OCI-LY7 (cell line): ENCODE data around the gene PSMA4. TPM values are rescaled to one million over a fixed set of nuclear protein-coding genes. Genes with fewer than 3 reads are reported as not detected.

Experiments
- BruUV-seq: library from RNA; stranded (reverse); fragments of 400-500 nt; replicated peaks from 2 replicates; lab custom pipeline; 2021; lab: Mats Ljungman, UMichigan
- CTCF ChIA-PET: fragments of 300-600 bp; sonication (Branson Sonifier 250); formaldehyde crosslinking; loops from one replicate; lab custom pipeline; 2022; ENCODE audit warnings: antibody characterized with exemption; ENCODE audit not compliant: unreplicated experiment; lab: Charles Lee
- POLR2A ChIA-PET: fragments of 300-600 bp; sonication (Branson Sonifier 250); formaldehyde crosslinking; loops from one replicate; lab custom pipeline; 2022; ENCODE audit warnings: antibody characterized with exemption; lab: Charles Lee
- DNase-seq: peaks from one replicate; pipeline ENCODE4 v3.0.0-alpha.2; 2015; ENCODE audit warnings: low spot score
- H2AFZ ChIP-seq: fragments of 200-600 bp; sonication (generic), shearing (Covaris generic); 2 replicates; pipeline ENCODE4 v1.6.1; 2014; ENCODE audit warnings: mild to moderate bottlenecking, antibody characterized with exemption, low read length, moderate library complexity
- H3K27ac ChIP-seq: fragments of 200-600 bp; sonication (generic); 2 replicates; pipeline ENCODE4 v1.5.1; 2014; ENCODE audit warnings: mixed run types, low read depth, mild to moderate bottlenecking, moderate library complexity, low read length, inconsistent platforms; ENCODE audit not compliant: poor library complexity, severe bottlenecking
- H3K36me3 ChIP-seq: fragments of 200-600 bp; sonication (generic); 2 replicates; pipeline ENCODE4 v1.6.1; 2014; ENCODE audit warnings: mild to moderate bottlenecking, antibody characterized with exemption, low read length, moderate library complexity, mixed read lengths; ENCODE audit not compliant: insufficient read depth
- H3K4me1 ChIP-seq: fragments of 200-600 bp; sonication (generic); 2 replicates; pipeline ENCODE4 v1.5.1; 2014; ENCODE audit warnings: mild to moderate bottlenecking, low read length; ENCODE audit not compliant: insufficient read depth, poor library complexity, severe bottlenecking
- H3K4me2 ChIP-seq: fragments of 200-600 bp; sonication (generic); 2 replicates; pipeline ENCODE4 v1.6.1; 2014; ENCODE audit warnings: mild to moderate bottlenecking, low read length
- H3K4me3 ChIP-seq: fragments of 200-600 bp; sonication (generic); 2 replicates; pipeline ENCODE4 v1.5.1; 2014; ENCODE audit warnings: mild to moderate bottlenecking, low read depth, low read length; ENCODE audit not compliant: poor library complexity, severe bottlenecking
- H3K79me2 ChIP-seq: fragments of 200-600 bp; sonication (generic); 2 replicates; pipeline ENCODE4 v1.6.1; 2016; ENCODE audit warnings: low read depth, mild to moderate bottlenecking, low read length, moderate library complexity, mixed read lengths; ENCODE audit not compliant: insufficient read depth
- H3K9me2 ChIP-seq: fragments of 200-600 bp; sonication (generic); 2 replicates; pipeline ENCODE4 v1.6.1; 2016; ENCODE audit warnings: mild to moderate bottlenecking, low read length, mixed read lengths; ENCODE audit not compliant: insufficient read depth
- H3K9me3 ChIP-seq: fragments of 200-600 bp; sonication (generic); 2 replicates; pipeline ENCODE4 v1.6.1; 2014; ENCODE audit warnings: mild to moderate bottlenecking, mixed run types, low read length, mixed read lengths
- H4K20me1 ChIP-seq: fragments of 200-600 bp; sonication (generic); 2 replicates; pipeline ENCODE4 v1.6.1; 2014; ENCODE audit warnings: mild to moderate bottlenecking, antibody characterized with exemption, low read length, moderate library complexity, mixed read lengths; ENCODE audit not compliant: insufficient read depth
- EZH2phosphoT487 ChIP-seq: fragments of 200-600 bp; sonication (generic); IDR thresholded peaks from 2 replicates; pipeline ENCODE4 v1.6.1; 2018; ENCODE audit warnings: low read depth, borderline replicate concordance, mild to moderate bottlenecking, mixed run types, antibody characterized with exemption, low read length, moderate library complexity, mixed read lengths
- intact Hi-C: fragments of 100-400 bp; cut with micrococcal nuclease; formaldehyde crosslinking; loops from one replicate; pipeline ENCODE4 v1.10.0; 2022; ENCODE audit not compliant: unreplicated experiment
- total RNA-seq, 2 experiments: library from RNA; depleted of rRNA in 1 of 2; stranded (reverse); fragments of >200 nt in 1 of 2; shearing (Covaris generic) in 1 of 2; gene quantifications; 2 replicates each; pipeline ENCODE4 v1.2.3, GENCODE V29; 2014 to 2022
- TF ChIP-seq, protein P1 (sequence below): fragments of 200-600 bp; sonication (generic); conservative IDR thresholded peaks from 2 replicates; pipeline ENCODE4 v1.5.1; 2014; ENCODE audit warnings: mild to moderate bottlenecking, antibody characterized with exemption, low read length, moderate library complexity, mixed read lengths

PSMA4 gene
- total RNA-seq, 2 experiments from 2014 or later = 186 to 254 TPM

DNA sequence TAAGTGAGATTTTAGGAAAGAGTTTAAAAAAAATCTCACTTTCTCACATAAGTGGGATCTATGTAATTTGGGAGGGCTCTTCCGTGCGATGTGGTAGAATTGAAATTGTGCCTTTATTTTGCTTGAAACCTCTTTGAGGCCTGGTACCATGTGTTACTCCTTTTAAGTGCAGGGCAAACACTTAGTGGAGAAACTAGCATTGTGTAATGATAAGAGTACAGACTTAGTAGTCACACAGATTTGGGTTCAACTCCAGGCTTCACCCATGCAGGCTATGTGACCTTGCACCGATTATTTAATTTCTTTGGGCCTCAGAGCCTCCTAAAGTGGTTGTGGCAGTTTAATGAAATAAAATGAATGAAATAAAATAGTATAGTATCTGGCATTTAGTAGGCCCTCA is 2.4 kb downstream of the PSMA4 start:
- no peak for DNase-seq
- H3K9me3 ChIP-seq = no peaks in the 10 kb centered on the region
- H3K9me2 ChIP-seq = no peaks in the 10 kb centered on the region
- ChIA-PET CTCF (no interaction called here), POLR2A (interaction anchor here (0.7 to 1.5 kb wide), 2 partner anchors 23 to 243 kb away, joined by 3 to 4 read pairs; partner anchors contain the start of gene SKIC8)
- intact Hi-C loops = no loop called here
- H3K4me3 ChIP-seq = peak overlapping the region; percentile 80
- H3K79me2 ChIP-seq = peaks cover 32% of the 10 kb centered on the region
- TF ChIP-seq, protein P1, sequence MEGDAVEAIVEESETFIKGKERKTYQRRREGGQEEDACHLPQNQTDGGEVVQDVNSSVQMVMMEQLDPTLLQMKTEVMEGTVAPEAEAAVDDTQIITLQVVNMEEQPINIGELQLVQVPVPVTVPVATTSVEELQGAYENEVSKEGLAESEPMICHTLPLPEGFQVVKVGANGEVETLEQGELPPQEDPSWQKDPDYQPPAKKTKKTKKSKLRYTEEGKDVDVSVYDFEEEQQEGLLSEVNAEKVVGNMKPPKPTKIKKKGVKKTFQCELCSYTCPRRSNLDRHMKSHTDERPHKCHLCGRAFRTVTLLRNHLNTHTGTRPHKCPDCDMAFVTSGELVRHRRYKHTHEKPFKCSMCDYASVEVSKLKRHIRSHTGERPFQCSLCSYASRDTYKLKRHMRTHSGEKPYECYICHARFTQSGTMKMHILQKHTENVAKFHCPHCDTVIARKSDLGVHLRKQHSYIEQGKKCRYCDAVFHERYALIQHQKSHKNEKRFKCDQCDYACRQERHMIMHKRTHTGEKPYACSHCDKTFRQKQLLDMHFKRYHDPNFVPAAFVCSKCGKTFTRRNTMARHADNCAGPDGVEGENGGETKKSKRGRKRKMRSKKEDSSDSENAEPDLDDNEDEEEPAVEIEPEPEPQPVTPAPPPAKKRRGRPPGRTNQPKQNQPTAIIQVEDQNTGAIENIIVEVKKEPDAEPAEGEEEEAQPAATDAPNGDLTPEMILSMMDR = no peak
- no peak for TF ChIP-seq EZH2phosphoT487
- no peak overlapping the region for H3K27ac ChIP-seq
- H3K4me2 ChIP-seq = peak overlapping the region; percentile 93; the same call in 1 of the 2 replicates
- no TSS peak for BruUV-seq
- H2AFZ ChIP-seq = no peak overlapping the region
- peaks cover 14% of the 10 kb centered on the region; the same call in 1 of the 2 replicates for H4K20me1 ChIP-seq
- peaks cover 60% of the 10 kb centered on the region for H3K36me3 ChIP-seq
- H3K4me1 ChIP-seq = peaks cover 17% of the 10 kb centered on the region

DNA sequence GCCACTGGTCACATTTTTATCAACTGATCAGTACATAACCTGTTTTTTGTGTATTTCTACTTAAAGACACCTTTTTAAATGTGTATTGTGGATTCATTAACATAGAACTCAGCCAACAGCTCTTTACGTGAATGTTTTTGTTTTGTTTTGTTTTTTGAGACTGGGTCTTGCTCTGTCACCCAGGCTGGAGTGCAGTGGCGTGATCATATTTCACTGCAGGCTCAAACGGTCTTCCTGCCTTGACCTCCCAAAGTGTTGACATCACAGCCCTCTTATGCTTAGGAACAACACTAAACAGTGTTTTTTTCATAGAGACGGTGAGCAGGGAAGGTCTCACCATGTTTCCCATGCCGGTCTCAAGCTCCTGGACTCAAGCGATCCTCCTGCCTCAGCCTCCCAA is 9.9 kb downstream of the PSMA4 start:
- CTCF ChIA-PET = no interaction called here
- intact Hi-C loops = no loop called here
- peaks cover 62% of the 10 kb centered on the region for H3K36me3 ChIP-seq
- no peak for TF ChIP-seq EZH2phosphoT487
- TF ChIP-seq, protein P1 = no peak
- H3K4me2 ChIP-seq = no peak overlapping the region
- BruUV-seq = no TSS peak
- H2AFZ ChIP-seq = no peak overlapping the region
- H3K4me3 ChIP-seq = no peak overlapping the region
- H3K4me1 ChIP-seq = no peaks in the 10 kb centered on the region
- no peak overlapping the region for H3K27ac ChIP-seq
- DNase-seq = no peak
- H3K9me2 ChIP-seq = no peaks in the 10 kb centered on the region
- no peaks in the 10 kb centered on the region for H3K9me3 ChIP-seq
- no peaks in the 10 kb centered on the region for H3K79me2 ChIP-seq
- H4K20me1 ChIP-seq = no peaks in the 10 kb centered on the region; the same call in 1 of the 2 replicates
- POLR2A ChIA-PET = interaction anchor here (0.5 kb wide), 1 partner anchor 163 kb away, joined by 3 read pairs; no protein-coding TSS in a partner anchor

DNA sequence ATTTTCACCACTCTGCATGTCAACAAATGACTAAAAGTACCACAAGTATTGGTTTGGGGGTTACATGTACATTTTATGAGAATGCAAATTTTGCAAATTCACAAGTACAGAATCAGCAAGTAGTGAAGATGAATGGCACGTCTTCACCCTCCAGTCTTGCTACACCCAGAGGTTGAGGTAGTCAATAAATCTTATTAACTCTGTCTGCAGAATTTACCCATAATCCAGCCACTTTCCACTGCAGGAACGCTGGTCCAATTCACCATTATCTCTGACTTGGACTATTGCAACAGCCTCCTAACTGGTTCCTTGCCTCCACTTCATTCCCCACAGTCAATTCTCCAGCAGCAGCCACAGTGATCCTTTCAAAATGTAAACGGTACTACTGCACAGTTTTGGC is 10.6 kb downstream of the PSMA4 start:
- H3K4me2 ChIP-seq = no peak overlapping the region
- intact Hi-C loops = no loop called here
- TF ChIP-seq EZH2phosphoT487 = no peak
- TF ChIP-seq, protein P1 = no peak
- H2AFZ ChIP-seq = no peak overlapping the region
- no peak overlapping the region for H3K4me3 ChIP-seq
- no peak overlapping the region for H3K27ac ChIP-seq
- no peaks in the 10 kb centered on the region for H3K9me3 ChIP-seq
- H3K36me3 ChIP-seq = peaks cover 56% of the 10 kb centered on the region
- no peaks in the 10 kb centered on the region for H3K4me1 ChIP-seq
- ChIA-PET CTCF (no interaction called here), POLR2A (interaction anchor here (0.5 to 0.7 kb wide), 2 partner anchors 130 to 163 kb away, joined by 3 read pairs; no protein-coding TSS in a partner anchor)
- no peaks in the 10 kb centered on the region; the same call in 1 of the 2 replicates for H4K20me1 ChIP-seq
- no peaks in the 10 kb centered on the region for H3K9me2 ChIP-seq
- BruUV-seq = no TSS peak
- no peaks in the 10 kb centered on the region for H3K79me2 ChIP-seq
- DNase-seq = no peak
